ENCODE data around the gene FTH1.
A peak's percentile ranks its signal among the peaks of the same experiment; 100 is the strongest.
"Not testable (repeated sequence)": the region's sequence is repeated elsewhere in the genome, so short reads cannot be mapped to it uniquely, and the experiment has no call there.

Gene FTH1

GRCh38 chr11:61967116-61967923, at the start of gene FTH1:
FTH1 (minus strand) TSS chr11:61967634; CDS start chr11:61967425, 209 bp downstream.
- peak; percentile 69 to 84 for DNase-seq (ENCODE audit: low read depth in 2 of 2)

- DNase-seq (ENCODE audit: low read depth in 2 of 2): no peak
These were observed 48.2 kb upstream of the FTH1 start for GRCh38 chr11:62015615-62016014.

GRCh38 chr11:62013537-62014476, 46.4 kb upstream of the FTH1 start:
- DNase-seq (ENCODE audit: low read depth in 2 of 2): no peak

- no peak for DNase-seq (ENCODE audit: low read depth in 2 of 2)
These were observed 45.5 kb upstream of the FTH1 start for GRCh38 chr11:62012832-62013461.

GRCh38 chr11:62012451-62012831, 45.0 kb upstream of the FTH1 start:
- no peak for DNase-seq (ENCODE audit: low read depth in 2 of 2)

- DNase-seq (ENCODE audit: low read depth in 2 of 2): no peak
These were observed 44.4 kb upstream of the FTH1 start for GRCh38 chr11:62011881-62012280.

GRCh38 chr11:62010935-62011528, 43.6 kb upstream of the FTH1 start:
- no peak for DNase-seq (ENCODE audit: low read depth in 2 of 2)

GRCh38 chr11:62008193-62008592, 40.8 kb upstream of the FTH1 start:
- DNase-seq (ENCODE audit: low read depth in 2 of 2): no peak

- no peak for DNase-seq (ENCODE audit: low read depth in 2 of 2)
These were observed 37.0 kb upstream of the FTH1 start for GRCh38 chr11:62004473-62004872.

- not testable (repeated sequence) for DNase-seq (ENCODE audit: low read depth in 2 of 2)
These were observed 34.8 kb upstream of the FTH1 start for GRCh38 chr11:62002283-62002682.

- no peak for DNase-seq (ENCODE audit: low read depth in 2 of 2)
These were observed 34.2 kb upstream of the FTH1 start for GRCh38 chr11:62001450-62002191.

- DNase-seq (ENCODE audit: low read depth in 2 of 2): no peak
These were observed 33.4 kb upstream of the FTH1 start for GRCh38 chr11:62000539-62001446.

- no peak for DNase-seq (ENCODE audit: low read depth in 2 of 2)
These were observed 31.9 kb upstream of the FTH1 start for GRCh38 chr11:61999141-61999975.

GRCh38 chr11:61996933-61997332, 29.5 kb upstream of the FTH1 start:
- no peak for DNase-seq (ENCODE audit: low read depth in 2 of 2)

GRCh38 chr11:61994981-61995380, 27.5 kb upstream of the FTH1 start:
- DNase-seq (ENCODE audit: low read depth in 2 of 2): no peak

GRCh38 chr11:61985869-61986268, 18.4 kb upstream of the FTH1 start:
- no peak for DNase-seq (ENCODE audit: low read depth in 2 of 2)

- DNase-seq (ENCODE audit: low read depth in 2 of 2): no peak
These were observed 16.0 kb upstream of the FTH1 start for GRCh38 chr11:61983419-61983818.

- no peak for DNase-seq (ENCODE audit: low read depth in 2 of 2)
These were observed 13.5 kb upstream of the FTH1 start for GRCh38 chr11:61980783-61981541.

Measured in stimulated activated CD8-positive, alpha-beta memory T cell treated with anti-CD3 and anti-CD28 coated beads, Interleukin-7, amount 100 ng/mL, for 4 hours (primary cell).